HepG2 (cell line): ENCODE measurements around the gene KIF9. TPM values are rescaled to one million over a fixed set of nuclear protein-coding genes. Genes with fewer than 3 reads are reported as not detected.

Source experiments
- ATAC-seq: fragments of 200-7000 bp; cut with Tn5 transposase; 3 replicates; pipeline ENCODE4 v1.9.1; 2020; ENCODE audit warnings: mild to moderate bottlenecking, moderate library complexity
- BruUV-seq: library from RNA; stranded (reverse); fragments of 400-500 nt; replicated peaks from 2 replicates; lab custom pipeline; 2021; lab: Mats Ljungman, UMichigan
- CTCF ChIA-PET: fragments of 300-600 bp; formaldehyde crosslinking; extraction: SDS; loops from one replicate; lab custom pipeline; 2021; ENCODE audit warnings: low total read pairs, inconsistent platforms, low intra/inter-chr PET ratio; lab: Yijun Ruan, JAX
- POLR2A ChIA-PET: fragments of 350-600 bp; sonication (Branson Sonifier 250); formaldehyde crosslinking; loops from one replicate; lab custom pipeline; 2020; ENCODE audit warnings: antibody characterized with exemption, inconsistent platforms; lab: Yijun Ruan, JAX
- DNase-seq: peaks from one replicate; pipeline ENCODE4 v3.0.0-alpha.2; 2015; ENCODE audit warnings: low spot score
- FAIRE-seq: peaks from 3 replicates; lab custom pipeline; 2011; peaks lifted over from hg19 to GRCh38; lab: Jason Lieb, UNC
- H2AFZ ChIP-seq: one replicate; pipeline ENCODE4 v1.6.1; 2011; ENCODE audit warnings: low read length, inconsistent platforms
- H3K27ac ChIP-seq: fragments of 300-600 bp; 3 replicates; pipeline ENCODE4 v1.8.0; 2011; ENCODE audit warnings: mixed run types, mild to moderate bottlenecking, mixed read lengths, low read length, inconsistent platforms; ENCODE audit not compliant: insufficient read depth; ENCODE audit errors: extremely low read length
- H3K27me3 ChIP-seq, 2 experiments: fragments of 200-600 bp in 1 of 2; 2 replicates in 1 of 2; 3 replicates in 1 of 2; pipeline versions ENCODE4 v1.6.0 to v1.8.0; 2011; ENCODE audit warnings: low read length in 2 of 2, mild to moderate bottlenecking in 2 of 2, moderate library complexity in 2 of 2, inconsistent platforms in 1 of 2; ENCODE audit not compliant: insufficient read depth in 2 of 2, control insufficient read depth in 1 of 2
- H3K36me3 ChIP-seq, 2 experiments: fragments of 200-600 bp in 1 of 2; replicated peaks in 1 of 2; 2 replicates in 1 of 2; 3 replicates in 1 of 2; pipeline versions ENCODE4 v1.5.1 to v1.8.0; 2011; ENCODE audit warnings: low read length in 2 of 2, inconsistent platforms in 1 of 2; ENCODE audit not compliant: insufficient read depth in 2 of 2, control insufficient read depth in 1 of 2
- H3K4me1 ChIP-seq: 2 replicates; pipeline ENCODE4 v1.5.1; 2012; ENCODE audit warnings: low read length, inconsistent platforms; ENCODE audit not compliant: insufficient read depth
- H3K4me2 ChIP-seq: 2 replicates; pipeline ENCODE4 v1.6.0; 2011; ENCODE audit warnings: low read depth, low read length, inconsistent platforms
- H3K4me3 ChIP-seq, 3 experiments: fragments of 200-600 bp in 1 of 3; sonication (generic), shearing (Covaris generic) in 1 of 3; replicated peaks in 1 of 3; 2 replicates each; pipeline ENCODE4 v1.5.1; 2011 to 2016; ENCODE audit warnings: low read length in 3 of 3, inconsistent platforms in 2 of 3, low read depth in 2 of 3, mild to moderate bottlenecking in 2 of 3, control low read depth in 1 of 3, mixed read lengths in 1 of 3; ENCODE audit not compliant: insufficient read depth in 1 of 3
- H3K79me2 ChIP-seq: one replicate; pipeline ENCODE4 v1.6.1; 2011; ENCODE audit warnings: low read length, inconsistent platforms; ENCODE audit not compliant: insufficient read depth
- H3K9ac ChIP-seq: 2 replicates; pipeline ENCODE4 v1.6.0; 2011; ENCODE audit warnings: mild to moderate bottlenecking, low read depth, low read length, inconsistent platforms; ENCODE audit not compliant: insufficient read depth
- H3K9me3 ChIP-seq: 2 replicates; pipeline ENCODE4 v1.5.1; 2012; ENCODE audit warnings: mild to moderate bottlenecking, low read length
- H4K20me1 ChIP-seq: 2 replicates; pipeline ENCODE4 v1.6.0; 2011; ENCODE audit warnings: inconsistent platforms, mild to moderate bottlenecking, low read length, moderate library complexity; ENCODE audit not compliant: insufficient read depth
- ATF1 ChIP-seq: IDR thresholded peaks from 2 replicates; pipeline ENCODE4 v1.6.1; 2016; ENCODE audit warnings: mild to moderate bottlenecking, control low read depth
- ATF7 ChIP-seq, 2 experiments: fragments of 450-650 bp in 1 of 2; sonication (generic) in 1 of 2; formaldehyde crosslinking in 1 of 2; IDR thresholded peaks; 2 replicates each; pipeline versions ENCODE4 v1.4.0 to v1.6.1; 2016 to 2020; ENCODE audit warnings: antibody characterized with exemption in 1 of 2, mild to moderate bottlenecking in 1 of 2, missing genetic modification reagents in 1 of 2
- FOXK1 ChIP-seq: sonication (generic); formaldehyde crosslinking; IDR thresholded peaks from 2 replicates; pipeline ENCODE4 v1.4.0; 2020; ENCODE audit warnings: low read depth, missing genetic modification reagents, borderline replicate concordance
- LCORL ChIP-seq, 2 experiments: fragments of 450-650 bp in 1 of 2; sonication (generic) in 1 of 2; formaldehyde crosslinking in 1 of 2; IDR thresholded peaks; 2 replicates each; pipeline versions ENCODE4 v1.5.0 to v1.6.1; 2017 to 2020; ENCODE audit warnings: antibody characterized with exemption in 1 of 2, missing genetic modification reagents in 1 of 2
- MIXL1 ChIP-seq: IDR thresholded peaks from 2 replicates; pipeline ENCODE4 v1.6.1; 2016
- MLXIP ChIP-seq: sonication (generic); formaldehyde crosslinking; IDR thresholded peaks from 2 replicates; pipeline ENCODE4 v1.9.0; 2021; ENCODE audit warnings: missing genetic modification reagents, borderline replicate concordance
- REPIN1 ChIP-seq: sonication (generic); formaldehyde crosslinking; IDR thresholded peaks from 2 replicates; pipeline ENCODE4 v1.8.0; 2022; ENCODE audit warnings: missing genetic modification reagents, low read depth, mild to moderate bottlenecking, borderline replicate concordance
- SMC3 ChIP-seq: IDR thresholded peaks from 2 replicates; pipeline ENCODE4 v1.6.1; 2011; ENCODE audit warnings: low read length, improper control_type of control experiment
- STAG1 ChIP-seq: sonication (generic); formaldehyde crosslinking; IDR thresholded peaks from 2 replicates; pipeline ENCODE4 v1.4.0; 2020; ENCODE audit warnings: missing genetic modification reagents
- ZNF607 ChIP-seq: sonication (generic); formaldehyde crosslinking; IDR thresholded peaks from 2 replicates; pipeline ENCODE4 v1.5.1; 2020; ENCODE audit warnings: missing genetic modification reagents, mild to moderate bottlenecking, borderline replicate concordance
- WGBS: methylation state at CpG from one replicate; pipeline ENCODE4 v1.1.6; 2017; ENCODE audit warnings: low lambda C conversion rate; 5-methylcytosine and 5-hydroxymethylcytosine counted together
- in situ Hi-C: cut with HindIII; loops from 2 replicates; pipeline ENCODE4 v1.10.0; 2017; ENCODE audit warnings: low pct_unique_long_range_greater_than_20kb; ENCODE audit not compliant: extremely low pct_ligation_motif_present
- intact Hi-C: fragments of 100-400 bp; cut with micrococcal nuclease; formaldehyde crosslinking; loops from one replicate; pipeline ENCODE4 v1.10.0; 2022; ENCODE audit not compliant: unreplicated experiment
- polyA plus RNA-seq, 8 experiments: library from polyadenylated mRNA; depleted of rRNA in 3 of 8; stranded (reverse) in 7 of 8; unstranded in 1 of 8; fragments of >200 nt; fragmentation: Illumina TruSeq in 4 of 8; extraction: Trizol in 4 of 8; gene quantifications; 2 replicates each; pipeline versions ENCODE4 v1.2.1 to v1.2.3, GENCODE V29; 2011 to 2016; ENCODE audit warnings: low read depth in 4 of 8, missing spikeins in 1 of 8, mixed read lengths in 1 of 8; ENCODE audit not compliant: insufficient read depth in 1 of 8
- total RNA-seq, 5 experiments: library from RNA; depleted of rRNA; stranded (reverse); fragments of >200 nt; fragmentation: Illumina TruSeq; extraction: Trizol; gene quantifications; 2 replicates each; pipeline ENCODE4 v1.2.3, GENCODE V29; 2016; ENCODE audit warnings: low read depth in 1 of 5
- TF ChIP-seq, protein P1 (sequence below): sonication (generic); formaldehyde crosslinking; IDR thresholded peaks from one replicate; pipeline ENCODE4 v1.5.1; 2020; ENCODE audit warnings: mild to moderate bottlenecking, missing genetic modification reagents; ENCODE audit errors: not compliant biosample characterization

The KIF9 gene
- total and polyA plus RNA-seq, 2 of the 13 experiments (the other 11 are each of a cell fraction or from before 2014, with no cell fraction given) = 5.1 to 16.9 TPM

DNA sequence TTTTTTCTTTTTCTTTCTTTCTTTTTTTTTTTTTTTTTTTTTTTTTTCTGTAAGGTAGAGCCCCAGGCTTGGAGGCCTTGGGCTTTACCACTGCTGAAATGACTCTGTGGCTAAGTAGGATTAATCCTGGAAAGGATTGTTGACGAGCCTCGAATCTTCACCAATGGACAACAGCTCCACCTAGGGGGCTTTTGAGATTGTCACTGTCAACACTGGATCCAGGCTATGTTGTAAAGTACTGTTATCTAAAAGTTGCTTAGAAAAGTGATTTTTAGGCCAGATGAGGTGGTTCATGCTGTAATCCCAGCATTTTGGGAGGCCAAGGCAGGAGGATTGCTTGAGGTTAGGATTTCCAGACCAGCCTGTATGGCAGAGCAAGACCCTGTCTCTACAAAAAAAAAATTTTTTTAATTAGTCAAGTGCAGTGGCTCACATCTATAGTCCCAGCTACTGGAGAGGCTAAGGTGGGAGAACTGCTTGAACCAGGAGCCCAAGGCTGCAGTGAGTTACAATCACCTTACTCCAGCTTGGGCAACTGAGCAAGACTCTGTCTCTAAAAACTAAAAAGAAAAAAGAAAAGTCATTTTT, 41.8 kb upstream of the KIF9 start:
- 14% methylated on average over 2 of the region's 2 CpGs for WGBS
- intact Hi-C loops = loop anchor here (1.0 to 2.0 kb wide), 3 partner anchors 24 to 74 kb away; no protein-coding TSS in a partner anchor
- TF ChIP-seq, protein P1, sequence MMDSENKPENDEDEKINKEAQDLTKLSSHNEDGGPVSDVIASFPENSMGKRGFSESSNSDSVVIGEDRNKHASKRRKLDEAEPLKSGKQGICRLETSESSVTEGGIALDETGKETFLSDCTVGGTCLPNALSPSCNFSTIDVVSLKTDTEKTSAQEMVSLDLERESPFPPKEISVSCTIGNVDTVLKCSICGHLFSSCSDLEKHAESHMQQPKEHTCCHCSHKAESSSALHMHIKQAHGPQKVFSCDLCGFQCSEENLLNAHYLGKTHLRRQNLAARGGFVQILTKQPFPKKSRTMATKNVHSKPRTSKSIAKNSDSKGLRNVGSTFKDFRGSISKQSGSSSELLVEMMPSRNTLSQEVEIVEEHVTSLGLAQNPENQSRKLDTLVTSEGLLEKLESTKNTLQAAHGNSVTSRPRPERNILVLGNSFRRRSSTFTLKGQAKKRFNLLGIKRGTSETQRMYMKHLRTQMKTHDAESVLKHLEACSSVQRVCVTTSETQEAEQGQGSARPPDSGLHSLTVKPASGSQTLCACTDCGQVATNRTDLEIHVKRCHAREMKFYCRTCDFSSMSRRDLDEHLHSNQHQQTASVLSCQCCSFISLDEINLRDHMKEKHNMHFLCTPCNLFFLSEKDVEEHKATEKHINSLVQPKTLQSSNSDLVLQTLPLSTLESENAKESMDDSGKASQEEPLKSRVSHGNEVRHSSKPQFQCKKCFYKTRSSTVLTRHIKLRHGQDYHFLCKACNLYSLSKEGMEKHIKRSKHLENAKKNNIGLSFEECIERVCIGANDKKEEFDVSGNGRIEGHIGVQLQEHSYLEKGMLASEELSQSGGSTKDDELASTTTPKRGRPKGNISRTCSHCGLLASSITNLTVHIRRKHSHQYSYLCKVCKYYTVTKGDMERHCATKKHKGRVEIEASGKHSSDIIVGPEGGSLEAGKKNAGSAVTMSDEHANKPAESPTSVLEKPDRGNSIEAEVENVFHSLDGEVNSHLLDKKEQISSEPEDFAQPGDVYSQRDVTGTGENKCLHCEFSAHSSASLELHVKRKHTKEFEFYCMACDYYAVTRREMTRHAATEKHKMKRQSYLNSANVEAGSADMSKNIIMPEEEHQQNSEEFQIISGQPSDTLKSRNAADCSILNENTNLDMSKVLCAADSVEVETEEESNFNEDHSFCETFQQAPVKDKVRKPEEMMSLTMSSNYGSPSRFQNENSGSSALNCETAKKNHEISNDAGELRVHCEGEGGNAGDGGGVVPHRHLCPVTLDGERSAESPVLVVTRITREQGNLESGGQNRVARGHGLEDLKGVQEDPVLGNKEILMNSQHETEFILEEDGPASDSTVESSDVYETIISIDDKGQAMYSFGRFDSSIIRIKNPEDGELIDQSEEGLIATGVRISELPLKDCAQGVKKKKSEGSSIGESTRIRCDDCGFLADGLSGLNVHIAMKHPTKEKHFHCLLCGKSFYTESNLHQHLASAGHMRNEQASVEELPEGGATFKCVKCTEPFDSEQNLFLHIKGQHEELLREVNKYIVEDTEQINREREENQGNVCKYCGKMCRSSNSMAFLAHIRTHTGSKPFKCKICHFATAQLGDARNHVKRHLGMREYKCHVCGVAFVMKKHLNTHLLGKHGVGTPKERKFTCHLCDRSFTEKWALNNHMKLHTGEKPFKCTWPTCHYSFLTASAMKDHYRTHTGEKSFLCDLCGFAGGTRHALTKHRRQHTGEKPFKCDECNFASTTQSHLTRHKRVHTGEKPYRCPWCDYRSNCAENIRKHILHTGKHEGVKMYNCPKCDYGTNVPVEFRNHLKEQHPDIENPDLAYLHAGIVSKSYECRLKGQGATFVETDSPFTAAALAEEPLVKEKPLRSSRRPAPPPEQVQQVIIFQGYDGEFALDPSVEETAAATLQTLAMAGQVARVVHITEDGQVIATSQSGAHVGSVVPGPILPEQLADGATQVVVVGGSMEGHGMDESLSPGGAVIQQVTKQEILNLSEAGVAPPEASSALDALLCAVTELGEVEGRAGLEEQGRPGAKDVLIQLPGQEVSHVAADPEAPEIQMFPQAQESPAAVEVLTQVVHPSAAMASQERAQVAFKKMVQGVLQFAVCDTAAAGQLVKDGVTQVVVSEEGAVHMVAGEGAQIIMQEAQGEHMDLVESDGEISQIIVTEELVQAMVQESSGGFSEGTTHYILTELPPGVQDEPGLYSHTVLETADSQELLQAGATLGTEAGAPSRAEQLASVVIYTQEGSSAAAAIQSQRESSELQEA (CRISPR knock-in tag) = no peak
- peak; percentile 83 for TF ChIP-seq SMC3
- TF ChIP-seq ATF1 = 0 out of 2 replicates have a peak, but pooled peaks have one; percentile 21
- 0 out of 2 replicates have a peak, but pooled peaks have one; percentile 23 for TF ChIP-seq REPIN1 (CRISPR knock-in tag)
- TF ChIP-seq MLXIP = no peak
- TF ChIP-seq ATF7 (IDR thresholded peaks at IDR 0.05) = no peak
- no peak for TF ChIP-seq ATF7 (CRISPR knock-in tag; IDR thresholded peaks at IDR 0.05)
- TF ChIP-seq STAG1 (CRISPR knock-in tag) = peak; percentile 86
- TF ChIP-seq MIXL1 (CRISPR knock-in tag) = 0 out of 2 replicates have a peak, but pooled peaks have one; percentile 37
- TF ChIP-seq LCORL (IDR thresholded peaks at IDR 0.05) = no peak
- no peak for TF ChIP-seq LCORL (CRISPR knock-in tag; IDR thresholded peaks at IDR 0.05)
- TF ChIP-seq FOXK1 (CRISPR knock-in tag) = peak; percentile 41; the same call in 1 of the 2 replicates
- no peak for TF ChIP-seq ZNF607

More for the DNA sequence above, 41.8 kb upstream of the KIF9 start:
- in situ Hi-C loops = loop anchor here (5.0 kb wide), 2 partner anchors 42 to 72 kb away; partner anchors contain the start of genes KIF9 and KLHL18
- H3K9ac ChIP-seq = no peak overlapping the region
- FAIRE-seq (peak; percentile 87), ATAC-seq (peak; percentile 95), DNase-seq (peak; percentile 63)
- no peak overlapping the region for H3K4me3 ChIP-seq
- H3K27ac ChIP-seq = no peak overlapping the region
- H3K27me3 ChIP-seq = no peaks in the 10 kb centered on the region
- no peak overlapping the region for H3K4me2 ChIP-seq
- no peaks in the 10 kb centered on the region for H3K79me2 ChIP-seq
- BruUV-seq = no TSS peak
- no peaks in the 10 kb centered on the region for H3K9me3 ChIP-seq
- ChIA-PET POLR2A (interaction anchor here (1.0 to 1.2 kb wide), 2 partner anchors 41 to 160 kb away, joined by 3 read pairs; partner anchors contain the start of genes KIF9 and KLHL18), CTCF (interaction anchor here (0.8 to 1.6 kb wide), 3 partner anchors 43 to 619 kb away, joined by 3 to 14 read pairs (median 12); partner anchors contain the start of genes KIF9 and KLHL18)
- no peaks in the 10 kb centered on the region for H3K4me1 ChIP-seq
- H4K20me1 ChIP-seq = no peaks in the 10 kb centered on the region
- H3K36me3 ChIP-seq = peaks cover 23 to 62% of the 10 kb centered on the region in 2 experiments
- no peak overlapping the region for H2AFZ ChIP-seq
